Measurements from ENCODE around the gene ARNT2.

The ARNT2 gene

DNA sequence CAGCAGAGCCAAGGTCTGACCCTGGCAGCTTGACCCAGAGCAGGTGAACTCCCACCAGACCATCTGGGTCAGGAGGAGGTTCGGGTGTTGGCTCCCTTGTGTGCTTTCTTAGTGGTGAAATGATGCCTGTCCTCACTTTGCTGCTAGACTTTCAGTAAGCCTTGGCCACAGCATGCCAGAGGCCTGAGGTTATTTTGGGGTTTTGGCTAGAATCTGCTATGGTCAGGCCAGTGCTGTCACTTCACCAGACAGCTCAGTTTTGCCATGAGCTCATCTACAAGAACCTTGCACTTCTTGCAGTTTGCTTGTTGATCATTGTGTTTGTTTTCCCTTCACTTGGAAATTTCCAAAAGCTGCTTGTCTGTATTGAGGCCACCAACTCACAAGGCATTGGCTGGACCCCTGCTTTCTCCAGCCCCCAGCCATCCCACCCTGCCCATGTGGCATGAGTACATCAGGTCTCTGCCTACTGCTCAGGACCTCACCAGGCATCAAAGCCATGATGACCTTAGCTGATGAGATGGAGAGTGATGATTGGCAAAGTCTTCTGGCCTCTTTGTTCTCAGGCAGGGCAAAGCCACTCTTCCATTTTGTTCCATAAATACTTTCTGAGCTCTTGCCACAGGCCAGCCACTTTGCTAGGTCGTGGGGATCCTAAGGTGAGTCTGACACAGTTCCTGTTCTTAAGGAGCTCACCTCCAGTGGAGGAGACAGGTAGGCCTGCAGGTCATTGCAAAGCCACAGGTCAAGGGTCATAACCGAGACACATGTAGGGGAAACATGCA, 122.6 kb downstream of the ARNT2 start:
- Histone ChIP-seq H2BK15ac (ENCODE audit: low read depth, poor library complexity, severe bottlenecking) (no peak overlapping the region), H3K4me2 (ENCODE audit: low read length, poor library complexity, severe bottlenecking) (no peak overlapping the region), H3K79me1 (replicated peaks; ENCODE audit: low read length, poor library complexity, severe bottlenecking) (no peaks in the 10 kb centered on the region), H3K36me3 (ENCODE audit: control insufficient read depth in 1 of 2, insufficient read depth in 2 of 2, low read depth in 1 of 2, low read length in 2 of 2) (peaks cover 0 to 16% of the 10 kb centered on the region in 2 experiments), H3K9ac (ENCODE audit: low read length) (peak overlapping the region; percentile 45), H3K27me3 (ENCODE audit: control insufficient read depth in 1 of 2, insufficient read depth in 1 of 2, low read length in 2 of 2) (no peaks in the 10 kb centered on the region), H3K4me3 (ENCODE audit: insufficient read depth in 1 of 2, low read depth in 1 of 2, low read length in 2 of 2) (no peak overlapping the region), H3K9me3 (ENCODE audit: control insufficient read depth, low read length) (no peaks in the 10 kb centered on the region), H3K18ac (ENCODE audit: low read depth in 1 of 2, low read length in 2 of 2) (no peak overlapping the region), H3K27ac (ENCODE audit: low read length, poor library complexity, severe bottlenecking) (no peak overlapping the region), H2BK120ac (ENCODE audit: low read depth, low read length) (no peak overlapping the region), H4K91ac (ENCODE audit: low read length) (no peak overlapping the region), H3K4ac (ENCODE audit: low read depth in 1 of 2, low read length in 2 of 2) (no peak overlapping the region), H3K23ac (ENCODE audit: low read length in 2 of 2) (no peak overlapping the region), H3K14ac (ENCODE audit: low read length in 2 of 2) (no peak overlapping the region), H4K8ac (ENCODE audit: low read length) (no peak overlapping the region), H2BK12ac (ENCODE audit: low read length in 2 of 2) (no peak overlapping the region), H3K4me1 (ENCODE audit: control insufficient read depth, insufficient read depth, low read depth, low read length) (no peaks in the 10 kb centered on the region), H2BK5ac (ENCODE audit: low read depth, low read length, poor library complexity, severe bottlenecking) (no peak overlapping the region), H2AFZ (ENCODE audit: low read depth, low read length) (no peak overlapping the region), H2AK5ac (ENCODE audit: low read length, severe bottlenecking) (no peak overlapping the region)
- peak; percentile 61 for DNase-seq
- 69% methylated on average over 3 of the region's 3 CpGs for WGBS

DNA sequence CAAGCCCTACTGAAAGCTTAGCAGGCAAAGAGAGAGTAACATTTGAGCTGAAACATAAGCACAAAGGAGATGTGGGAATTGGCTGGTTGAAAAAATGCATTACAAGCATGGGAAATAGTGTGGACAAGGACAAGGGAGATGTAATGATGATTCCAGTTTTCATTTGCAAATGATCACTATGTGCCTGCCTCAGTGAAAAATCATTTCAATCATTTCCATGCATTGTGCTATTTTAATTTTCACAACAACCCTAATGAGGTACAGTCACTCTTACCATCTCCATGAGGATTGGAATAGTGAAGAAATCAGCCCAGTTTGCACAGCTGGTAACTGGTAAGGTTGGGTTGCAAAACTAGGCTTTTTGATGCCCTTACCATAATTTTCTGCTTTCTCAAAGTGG, 123.2 kb downstream of the ARNT2 start:
- DNase-seq = no peak
- Histone ChIP-seq H4K8ac (ENCODE audit: low read length) (no peak overlapping the region), H3K27ac (ENCODE audit: low read length, poor library complexity, severe bottlenecking) (no peak overlapping the region), H2BK120ac (ENCODE audit: low read depth, low read length) (no peak overlapping the region), H2AFZ (ENCODE audit: low read depth, low read length) (no peak overlapping the region), H3K36me3 (ENCODE audit: control insufficient read depth in 1 of 2, insufficient read depth in 2 of 2, low read depth in 1 of 2, low read length in 2 of 2) (peaks cover 0 to 17% of the 10 kb centered on the region in 2 experiments), H3K18ac (ENCODE audit: low read depth in 1 of 2, low read length in 2 of 2) (no peak overlapping the region), H3K9ac (ENCODE audit: low read length) (peak overlapping the region; percentile 45), H3K4me3 (ENCODE audit: insufficient read depth in 1 of 2, low read depth in 1 of 2, low read length in 2 of 2) (no peak overlapping the region), H2BK12ac (ENCODE audit: low read length in 2 of 2) (no peak overlapping the region), H3K79me1 (replicated peaks; ENCODE audit: low read length, poor library complexity, severe bottlenecking) (no peaks in the 10 kb centered on the region), H3K14ac (ENCODE audit: low read length in 2 of 2) (no peak overlapping the region), H4K91ac (ENCODE audit: low read length) (no peak overlapping the region), H3K4me1 (ENCODE audit: control insufficient read depth, insufficient read depth, low read depth, low read length) (no peaks in the 10 kb centered on the region), H3K4me2 (ENCODE audit: low read length, poor library complexity, severe bottlenecking) (no peak overlapping the region), H3K23ac (ENCODE audit: low read length in 2 of 2) (no peak overlapping the region), H2BK15ac (ENCODE audit: low read depth, poor library complexity, severe bottlenecking) (no peak overlapping the region), H3K27me3 (ENCODE audit: control insufficient read depth in 1 of 2, insufficient read depth in 1 of 2, low read length in 2 of 2) (no peaks in the 10 kb centered on the region), H2AK5ac (ENCODE audit: low read length, severe bottlenecking) (no peak overlapping the region), H2BK5ac (ENCODE audit: low read depth, low read length, poor library complexity, severe bottlenecking) (no peak overlapping the region), H3K4ac (ENCODE audit: low read depth in 1 of 2, low read length in 2 of 2) (no peak overlapping the region), H3K9me3 (ENCODE audit: control insufficient read depth, low read length) (no peaks in the 10 kb centered on the region)

DNA sequence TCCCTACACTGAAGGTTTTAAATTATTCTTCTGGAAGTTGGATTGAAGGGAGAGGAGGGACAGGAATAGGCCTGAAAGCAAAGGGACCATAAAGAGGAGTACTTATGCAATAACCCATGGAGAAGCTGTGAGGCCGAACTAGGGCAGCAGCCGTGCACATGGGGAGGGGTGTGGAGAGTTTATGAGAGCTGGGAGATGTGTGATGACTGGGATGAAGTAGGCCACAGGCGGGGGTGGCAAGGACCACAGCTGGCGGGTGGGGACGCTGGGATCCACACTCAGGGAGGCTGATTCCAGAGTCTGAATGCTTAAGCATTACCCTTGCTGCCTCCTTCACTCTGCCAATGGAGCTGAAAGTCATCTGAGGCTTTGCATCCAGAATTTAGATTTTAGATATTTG, 123.8 kb downstream of the ARNT2 start:
- no peaks in the 10 kb centered on the region for H3K4me1 ChIP-seq (ENCODE audit: control insufficient read depth, insufficient read depth, low read depth, low read length)
- peaks cover 0 to 19% of the 10 kb centered on the region in 2 experiments for H3K36me3 ChIP-seq (ENCODE audit: control insufficient read depth in 1 of 2, insufficient read depth in 2 of 2, low read depth in 1 of 2, low read length in 2 of 2)
- H2BK12ac ChIP-seq (ENCODE audit: low read length in 2 of 2) = no peak overlapping the region
- H3K9ac ChIP-seq (ENCODE audit: low read length) = peak overlapping the region; percentile 28
- no peak overlapping the region for H3K18ac ChIP-seq (ENCODE audit: low read depth in 1 of 2, low read length in 2 of 2)
- H3K79me1 ChIP-seq (replicated peaks; ENCODE audit: low read length, poor library complexity, severe bottlenecking) = peaks cover under 1% of the 10 kb centered on the region
- no peak overlapping the region for H2BK120ac ChIP-seq (ENCODE audit: low read depth, low read length)
- no peak overlapping the region for H3K4ac ChIP-seq (ENCODE audit: low read depth in 1 of 2, low read length in 2 of 2)
- H3K4me2 ChIP-seq (ENCODE audit: low read length, poor library complexity, severe bottlenecking) = no peak overlapping the region
- DNase-seq = no peak
- no peak overlapping the region for H3K14ac ChIP-seq (ENCODE audit: low read length in 2 of 2)
- no peak overlapping the region for H2BK15ac ChIP-seq (ENCODE audit: low read depth, poor library complexity, severe bottlenecking)
- no peaks in the 10 kb centered on the region for H3K9me3 ChIP-seq (ENCODE audit: control insufficient read depth, low read length)
- H4K8ac ChIP-seq (ENCODE audit: low read length) = no peak overlapping the region
- H3K23ac ChIP-seq (ENCODE audit: low read length in 2 of 2) = no peak overlapping the region
- H2AFZ ChIP-seq (ENCODE audit: low read depth, low read length) = no peak overlapping the region
- no peak overlapping the region for H3K4me3 ChIP-seq (ENCODE audit: insufficient read depth in 1 of 2, low read depth in 1 of 2, low read length in 2 of 2)
- H3K27me3 ChIP-seq (ENCODE audit: control insufficient read depth in 1 of 2, insufficient read depth in 1 of 2, low read length in 2 of 2) = no peaks in the 10 kb centered on the region
- no peak overlapping the region for H2BK5ac ChIP-seq (ENCODE audit: low read depth, low read length, poor library complexity, severe bottlenecking)
- H4K91ac ChIP-seq (ENCODE audit: low read length) = no peak overlapping the region
- WGBS = 98% methylated on average over 5 of the region's 5 CpGs
- H3K27ac ChIP-seq (ENCODE audit: low read length, poor library complexity, severe bottlenecking) = no peak overlapping the region
- no peak overlapping the region for H2AK5ac ChIP-seq (ENCODE audit: low read length, severe bottlenecking)

DNA sequence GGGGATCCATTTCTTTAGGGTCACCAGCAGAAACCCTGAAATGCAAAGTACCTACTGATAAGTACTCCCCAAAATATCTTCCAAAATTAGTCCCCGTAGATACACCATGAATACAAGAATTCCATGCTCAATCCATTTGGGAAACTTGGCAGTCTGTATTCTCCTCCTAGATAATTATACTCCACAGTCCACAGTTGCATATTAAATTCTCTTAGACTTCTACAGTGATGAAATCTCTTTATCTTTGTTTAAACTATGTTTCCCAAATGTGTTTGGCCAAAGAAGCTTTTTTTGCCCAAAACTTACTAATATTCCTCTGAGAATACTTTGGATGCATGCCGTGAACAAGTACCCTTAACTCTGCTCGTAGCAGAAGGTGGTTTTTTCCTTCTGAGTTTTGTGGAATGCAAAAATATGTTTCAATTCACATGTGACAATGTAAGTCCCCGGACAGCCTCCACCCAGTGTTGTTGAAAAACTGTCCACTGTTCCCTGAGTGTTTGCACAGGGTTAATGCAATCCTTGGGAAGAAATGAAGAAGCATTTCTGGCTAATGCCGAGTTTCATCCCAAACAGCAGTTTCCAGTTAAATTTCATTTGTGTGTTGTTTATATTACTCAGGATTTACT, 126.7 kb downstream of the ARNT2 start:
- Histone ChIP-seq H4K8ac (ENCODE audit: low read length) (no peak overlapping the region), H3K27ac (ENCODE audit: low read length, poor library complexity, severe bottlenecking) (no peak overlapping the region), H3K4ac (ENCODE audit: low read depth in 1 of 2, low read length in 2 of 2) (no peak overlapping the region), H3K9me3 (ENCODE audit: control insufficient read depth, low read length) (peaks cover 14% of the 10 kb centered on the region), H2BK5ac (ENCODE audit: low read depth, low read length, poor library complexity, severe bottlenecking) (no peak overlapping the region), H3K14ac (ENCODE audit: low read length in 2 of 2) (no peak overlapping the region), H2BK12ac (ENCODE audit: low read length in 2 of 2) (no peak overlapping the region), H2AFZ (ENCODE audit: low read depth, low read length) (no peak overlapping the region), H3K79me1 (replicated peaks; ENCODE audit: low read length, poor library complexity, severe bottlenecking) (peaks cover 1% of the 10 kb centered on the region), H3K36me3 (ENCODE audit: control insufficient read depth in 1 of 2, insufficient read depth in 2 of 2, low read depth in 1 of 2, low read length in 2 of 2) (peaks cover 0 to 23% of the 10 kb centered on the region in 2 experiments), H3K4me3 (ENCODE audit: insufficient read depth in 1 of 2, low read depth in 1 of 2, low read length in 2 of 2) (no peak overlapping the region), H2BK15ac (ENCODE audit: low read depth, poor library complexity, severe bottlenecking) (no peak overlapping the region), H2AK5ac (ENCODE audit: low read length, severe bottlenecking) (no peak overlapping the region), H3K4me1 (ENCODE audit: control insufficient read depth, insufficient read depth, low read depth, low read length) (no peaks in the 10 kb centered on the region), H2BK120ac (ENCODE audit: low read depth, low read length) (no peak overlapping the region), H3K4me2 (ENCODE audit: low read length, poor library complexity, severe bottlenecking) (no peak overlapping the region), H3K27me3 (ENCODE audit: control insufficient read depth in 1 of 2, insufficient read depth in 1 of 2, low read length in 2 of 2) (no peaks in the 10 kb centered on the region), H3K9ac (ENCODE audit: low read length) (peak overlapping the region; percentile 70), H3K23ac (ENCODE audit: low read length in 2 of 2) (no peak overlapping the region), H3K18ac (ENCODE audit: low read depth in 1 of 2, low read length in 2 of 2) (no peak overlapping the region), H4K91ac (ENCODE audit: low read length) (no peak overlapping the region)
- 84% methylated on average over 5 of the region's 5 CpGs for WGBS
- DNase-seq = no peak

Measured in mesenchymal stem cell (in vitro differentiated cells and primary cell).